ENCODE results near the gene SMOC2.

SMOC2 gene

GRCh38 chr6:168508903-168509302, 67.9 kb downstream of the SMOC2 start:
- FAIRE-seq (no peak), DNase-seq (ENCODE audit: insufficient read length, low spot score) (no peak)

- no peak for DNase-seq (ENCODE audit: insufficient read length, low spot score)
- no peak for FAIRE-seq
Measured at GRCh38 chr6:168513766-168514165, 72.8 kb downstream of the SMOC2 start.

- FAIRE-seq: no peak
Measured at GRCh38 chr6:168514216-168514615, 73.2 kb downstream of the SMOC2 start.

GRCh38 chr6:168515376-168515775, 74.4 kb downstream of the SMOC2 start:
- no peak for DNase-seq (ENCODE audit: insufficient read length, low spot score)
- FAIRE-seq: no peak

More at GRCh38 chr6:168514216-168514615, 73.2 kb downstream of the SMOC2 start:
- no peak for DNase-seq (ENCODE audit: insufficient read length, low spot score)

- FAIRE-seq (no peak), DNase-seq (ENCODE audit: insufficient read length, low spot score) (no peak)
Measured at GRCh38 chr6:168516944-168517741, 76.2 kb downstream of the SMOC2 start.

- no peak for DNase-seq (ENCODE audit: insufficient read length, low spot score)
- FAIRE-seq: no peak
Measured at GRCh38 chr6:168517742-168518347, 76.9 kb downstream of the SMOC2 start.

GRCh38 chr6:168518348-168518745, 77.4 kb downstream of the SMOC2 start:
- FAIRE-seq: no peak
- no peak for DNase-seq (ENCODE audit: insufficient read length, low spot score)

- DNase-seq (ENCODE audit: insufficient read length, low spot score): no peak
- peak; percentile 92 for FAIRE-seq
Measured at GRCh38 chr6:168518867-168519266, 77.9 kb downstream of the SMOC2 start.

- no peak for DNase-seq (ENCODE audit: insufficient read length, low spot score)
Measured at GRCh38 chr6:168520233-168520632, 79.2 kb downstream of the SMOC2 start.

GRCh38 chr6:168524571-168525001, 83.6 kb downstream of the SMOC2 start:
- FAIRE-seq: no peak
- DNase-seq (ENCODE audit: insufficient read length, low spot score): no peak

More at GRCh38 chr6:168520233-168520632, 79.2 kb downstream of the SMOC2 start:
- FAIRE-seq: no peak

- no peak for DNase-seq (ENCODE audit: insufficient read length, low spot score)
- no peak for FAIRE-seq
Measured at GRCh38 chr6:168525114-168525513, 84.1 kb downstream of the SMOC2 start.

- no peak for DNase-seq (ENCODE audit: insufficient read length, low spot score)
- FAIRE-seq: no peak
Measured at GRCh38 chr6:168525926-168526630, 85.1 kb downstream of the SMOC2 start.

GRCh38 chr6:168526841-168527281, 85.9 kb downstream of the SMOC2 start:
- DNase-seq (ENCODE audit: insufficient read length, low spot score): no peak
- FAIRE-seq: no peak

GRCh38 chr6:168527451-168528210, 86.6 kb downstream of the SMOC2 start:
- FAIRE-seq: no peak
- no peak for DNase-seq (ENCODE audit: insufficient read length, low spot score)

- FAIRE-seq (no peak), DNase-seq (ENCODE audit: insufficient read length, low spot score) (no peak)
Measured at GRCh38 chr6:168528474-168529095, 87.6 kb downstream of the SMOC2 start.

- no peak for FAIRE-seq
- no peak for DNase-seq (ENCODE audit: insufficient read length, low spot score)
Measured at GRCh38 chr6:168529214-168529613, 88.2 kb downstream of the SMOC2 start.

- no peak for FAIRE-seq
Measured at GRCh38 chr6:168530653-168531071, 89.7 kb downstream of the SMOC2 start.

GRCh38 chr6:168532070-168532469, 91.1 kb downstream of the SMOC2 start:
- DNase-seq (ENCODE audit: insufficient read length, low spot score) (no peak), FAIRE-seq (no peak)

More at GRCh38 chr6:168530653-168531071, 89.7 kb downstream of the SMOC2 start:
- no peak for DNase-seq (ENCODE audit: insufficient read length, low spot score)

GRCh38 chr6:168533414-168533813, 92.4 kb downstream of the SMOC2 start:
- FAIRE-seq (no peak), DNase-seq (ENCODE audit: insufficient read length, low spot score) (no peak)

- FAIRE-seq: no peak
Measured at GRCh38 chr6:168534265-168534664, 93.3 kb downstream of the SMOC2 start.

More at GRCh38 chr6:168534265-168534664, 93.3 kb downstream of the SMOC2 start:
- DNase-seq (ENCODE audit: insufficient read length, low spot score): no peak

Measured in HTR-8/SVneo (cell line).